ENCODE measurements around the gene C1orf226.

The C1orf226 gene

GRCh38 chr1:162389021-162389818 is 7.7 kb downstream of the C1orf226 start:
- H3K4me1 ChIP-seq (ENCODE audit: control insufficient read depth, insufficient read depth, low read depth, low read length): peaks cover 18% of the 10 kb centered on the region
- WGBS: 62% methylated on average over 9 of the region's 11 CpGs
- DNase-seq: peak; percentile 83

GRCh38 chr1:162389971-162390370 is 8.4 kb downstream of the C1orf226 start:
- Histone ChIP-seq H2AK5ac (ENCODE audit: low read length, severe bottlenecking) (peak overlapping the region; percentile 71), H3K23ac (ENCODE audit: low read length in 2 of 2) (no peak overlapping the region), H4K8ac (ENCODE audit: low read length) (no peak overlapping the region), H3K27me3 (ENCODE audit: control insufficient read depth in 1 of 2, insufficient read depth in 1 of 2, low read length in 2 of 2) (peaks cover 0 to 42% of the 10 kb centered on the region in 2 experiments), H2BK15ac (ENCODE audit: low read depth, poor library complexity, severe bottlenecking) (no peak overlapping the region), H3K14ac (ENCODE audit: low read length in 2 of 2) (no peak overlapping the region), H3K4me1 (ENCODE audit: control insufficient read depth, insufficient read depth, low read depth, low read length) (peaks cover 14% of the 10 kb centered on the region), H3K9ac (ENCODE audit: low read length) (no peak overlapping the region), H3K79me1 (replicated peaks; ENCODE audit: low read length, poor library complexity, severe bottlenecking) (no peaks in the 10 kb centered on the region), H2AFZ (ENCODE audit: low read depth, low read length) (no peak overlapping the region), H2BK12ac (ENCODE audit: low read length in 2 of 2) (peak overlapping the region in 1 of 2 experiments; percentile 46), H3K18ac (ENCODE audit: low read depth in 1 of 2, low read length in 2 of 2) (no peak overlapping the region), H2BK120ac (ENCODE audit: low read depth, low read length) (no peak overlapping the region), H3K4me2 (ENCODE audit: low read length, poor library complexity, severe bottlenecking) (no peak overlapping the region), H2BK5ac (ENCODE audit: low read depth, low read length, poor library complexity, severe bottlenecking) (no peak overlapping the region), H3K36me3 (ENCODE audit: control insufficient read depth in 1 of 2, insufficient read depth in 2 of 2, low read depth in 1 of 2, low read length in 2 of 2) (no peaks in the 10 kb centered on the region), H4K91ac (ENCODE audit: low read length) (peak overlapping the region; percentile 0), H3K4ac (ENCODE audit: low read depth in 1 of 2, low read length in 2 of 2) (no peak overlapping the region), H3K9me3 (ENCODE audit: control insufficient read depth, low read length) (no peaks in the 10 kb centered on the region), H3K4me3 (ENCODE audit: insufficient read depth in 1 of 2, low read depth in 1 of 2, low read length in 2 of 2) (no peak overlapping the region), H3K27ac (ENCODE audit: low read length, poor library complexity, severe bottlenecking) (peak overlapping the region; percentile 61)
- 83% methylated on average over 7 of the region's 9 CpGs for WGBS
- no peak for DNase-seq

More at GRCh38 chr1:162389021-162389818, 7.7 kb downstream of the C1orf226 start:
- H2AK5ac ChIP-seq (ENCODE audit: low read length, severe bottlenecking): peak overlapping the region; percentile 71
- no peak overlapping the region for H2BK12ac ChIP-seq (ENCODE audit: low read length in 2 of 2)
- H3K14ac ChIP-seq (ENCODE audit: low read length in 2 of 2): no peak overlapping the region
- no peak overlapping the region for H2BK15ac ChIP-seq (ENCODE audit: low read depth, poor library complexity, severe bottlenecking)
- peaks cover 0 to 42% of the 10 kb centered on the region in 2 experiments for H3K27me3 ChIP-seq (ENCODE audit: control insufficient read depth in 1 of 2, insufficient read depth in 1 of 2, low read length in 2 of 2)
- no peak overlapping the region for H4K8ac ChIP-seq (ENCODE audit: low read length)
- no peak overlapping the region for H3K23ac ChIP-seq (ENCODE audit: low read length in 2 of 2)
- H2BK120ac ChIP-seq (ENCODE audit: low read depth, low read length): no peak overlapping the region
- no peaks in the 10 kb centered on the region for H3K9me3 ChIP-seq (ENCODE audit: control insufficient read depth, low read length)
- H3K4ac ChIP-seq (ENCODE audit: low read depth in 1 of 2, low read length in 2 of 2): no peak overlapping the region
- no peak overlapping the region for H3K9ac ChIP-seq (ENCODE audit: low read length)
- H3K36me3 ChIP-seq (ENCODE audit: control insufficient read depth in 1 of 2, insufficient read depth in 2 of 2, low read depth in 1 of 2, low read length in 2 of 2): no peaks in the 10 kb centered on the region
- H3K4me3 ChIP-seq (ENCODE audit: insufficient read depth in 1 of 2, low read depth in 1 of 2, low read length in 2 of 2): no peak overlapping the region
- H2AFZ ChIP-seq (ENCODE audit: low read depth, low read length): no peak overlapping the region
- H3K79me1 ChIP-seq (replicated peaks; ENCODE audit: low read length, poor library complexity, severe bottlenecking): no peaks in the 10 kb centered on the region
- H3K18ac ChIP-seq (ENCODE audit: low read depth in 1 of 2, low read length in 2 of 2): no peak overlapping the region
- no peak overlapping the region for H2BK5ac ChIP-seq (ENCODE audit: low read depth, low read length, poor library complexity, severe bottlenecking)
- H4K91ac ChIP-seq (ENCODE audit: low read length): no peak overlapping the region
- H3K4me2 ChIP-seq (ENCODE audit: low read length, poor library complexity, severe bottlenecking): no peak overlapping the region
- peak overlapping the region; percentile 61 for H3K27ac ChIP-seq (ENCODE audit: low read length, poor library complexity, severe bottlenecking)

- Histone ChIP-seq H2AFZ (ENCODE audit: low read depth, low read length) (no peak overlapping the region), H3K4me3 (ENCODE audit: insufficient read depth in 1 of 2, low read depth in 1 of 2, low read length in 2 of 2) (no peak overlapping the region), H3K27ac (ENCODE audit: low read length, poor library complexity, severe bottlenecking) (no peak overlapping the region), H3K27me3 (ENCODE audit: control insufficient read depth in 1 of 2, insufficient read depth in 1 of 2, low read length in 2 of 2) (peaks cover 0 to 42% of the 10 kb centered on the region in 2 experiments), H3K18ac (ENCODE audit: low read depth in 1 of 2, low read length in 2 of 2) (no peak overlapping the region), H3K14ac (ENCODE audit: low read length in 2 of 2) (no peak overlapping the region), H2BK120ac (ENCODE audit: low read depth, low read length) (no peak overlapping the region), H2BK5ac (ENCODE audit: low read depth, low read length, poor library complexity, severe bottlenecking) (no peak overlapping the region), H3K79me1 (replicated peaks; ENCODE audit: low read length, poor library complexity, severe bottlenecking) (no peaks in the 10 kb centered on the region), H2BK15ac (ENCODE audit: low read depth, poor library complexity, severe bottlenecking) (no peak overlapping the region), H3K4ac (ENCODE audit: low read depth in 1 of 2, low read length in 2 of 2) (no peak overlapping the region), H4K91ac (ENCODE audit: low read length) (peak overlapping the region; percentile 0), H4K8ac (ENCODE audit: low read length) (no peak overlapping the region), H3K23ac (ENCODE audit: low read length in 2 of 2) (no peak overlapping the region), H2AK5ac (ENCODE audit: low read length, severe bottlenecking) (peak overlapping the region; percentile 7), H3K36me3 (ENCODE audit: control insufficient read depth in 1 of 2, insufficient read depth in 2 of 2, low read depth in 1 of 2, low read length in 2 of 2) (no peaks in the 10 kb centered on the region), H3K9me3 (ENCODE audit: control insufficient read depth, low read length) (no peaks in the 10 kb centered on the region), H3K9ac (ENCODE audit: low read length) (no peak overlapping the region), H3K4me1 (ENCODE audit: control insufficient read depth, insufficient read depth, low read depth, low read length) (peaks cover 14% of the 10 kb centered on the region), H3K4me2 (ENCODE audit: low read length, poor library complexity, severe bottlenecking) (no peak overlapping the region), H2BK12ac (ENCODE audit: low read length in 2 of 2) (peak overlapping the region in 1 of 2 experiments; percentile 46)
- no peak for DNase-seq
- 86% methylated on average over 15 of the region's 15 CpGs for WGBS
Measured at GRCh38 chr1:162390396-162391185, 9.1 kb downstream of the C1orf226 start.
